NCI-H128 (cell line): ENCODE data around the gene MAST2.

ENCODE experiments used
- DNase-seq: peaks from one replicate; lab custom pipeline; 2025; ENCODE audit not compliant: unreplicated experiment; lab: John Stamatoyannopoulos, UW

Gene MAST2

GRCh38 chr1:46013581-46013980 lies 210.2 kb downstream of the MAST2 start:
- DNase-seq, result no peak

DNA sequence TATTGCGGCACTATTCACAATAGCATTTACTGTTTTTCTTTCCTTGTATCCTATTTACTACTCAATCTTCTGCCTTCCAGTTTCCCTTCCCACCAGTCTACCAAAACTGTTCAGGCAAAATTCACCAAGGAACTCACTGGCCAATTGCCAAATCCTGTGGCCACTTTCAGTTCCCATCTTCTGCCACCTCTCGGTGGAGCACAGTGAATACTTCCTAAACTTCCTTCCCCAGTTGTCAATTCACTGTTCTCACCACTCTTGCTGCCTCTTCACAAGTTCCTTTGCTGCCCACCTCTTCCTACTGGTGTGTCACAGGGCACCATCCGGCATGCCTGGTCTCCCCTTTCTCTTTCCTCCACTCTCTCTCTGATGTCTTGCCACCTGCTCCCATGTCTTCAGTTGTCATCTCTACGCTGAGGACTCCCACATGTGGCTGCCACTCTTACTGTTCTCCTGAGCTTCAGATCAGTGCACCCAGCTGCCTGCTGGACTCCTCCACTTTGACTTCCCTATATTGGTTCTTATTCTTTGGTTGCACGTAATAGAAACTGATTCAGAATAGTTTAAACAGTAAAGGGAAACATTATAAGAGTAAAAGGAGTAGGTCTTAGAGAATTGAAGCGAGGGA lies 214.6 kb downstream of the MAST2 start:
- no peak for DNase-seq

DNA sequence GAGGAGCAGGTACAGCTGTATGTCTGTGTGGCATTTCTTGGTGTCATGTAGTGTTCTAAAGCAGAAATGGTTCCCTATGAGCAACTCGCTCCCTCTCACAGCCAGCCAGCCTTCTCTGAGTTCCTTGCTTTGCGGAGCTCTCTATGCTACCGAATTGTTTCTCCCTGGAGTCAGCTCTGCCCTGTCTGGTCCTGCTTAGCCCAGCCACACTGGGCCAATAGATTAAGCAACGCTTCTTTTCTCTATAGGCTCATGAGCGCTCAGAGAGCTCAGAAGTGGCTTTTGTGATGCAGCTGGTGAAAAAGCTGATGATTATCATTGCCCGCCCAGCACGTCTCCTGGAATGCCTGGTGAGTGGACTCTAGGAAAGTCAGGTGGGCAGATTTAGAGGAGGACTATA lies 215.9 kb downstream of the MAST2 start:
- no peak for DNase-seq

DNA sequence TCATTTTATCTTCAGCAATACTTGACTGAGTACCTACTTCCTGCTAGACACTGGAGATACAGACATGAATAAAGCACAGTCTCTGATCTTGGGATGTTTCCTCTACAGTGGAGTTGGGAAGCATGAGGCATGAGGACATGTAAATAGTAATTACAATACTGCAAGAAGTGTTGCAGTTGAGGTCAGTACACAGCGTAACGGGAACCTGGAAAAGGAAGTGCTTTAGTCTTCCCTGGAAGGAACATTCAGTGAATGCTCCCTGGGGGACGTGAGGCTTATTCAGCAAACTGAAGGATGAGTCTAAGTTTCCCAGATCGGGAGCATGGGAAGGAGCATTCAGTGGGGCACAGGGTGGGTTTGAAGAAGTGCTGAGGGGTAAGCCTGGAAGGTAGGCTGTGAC lies 216.6 kb downstream of the MAST2 start:
- DNase-seq, result no peak

GRCh38 chr1:46021046-46021996 lies 217.9 kb downstream of the MAST2 start:
- no peak for DNase-seq

DNA sequence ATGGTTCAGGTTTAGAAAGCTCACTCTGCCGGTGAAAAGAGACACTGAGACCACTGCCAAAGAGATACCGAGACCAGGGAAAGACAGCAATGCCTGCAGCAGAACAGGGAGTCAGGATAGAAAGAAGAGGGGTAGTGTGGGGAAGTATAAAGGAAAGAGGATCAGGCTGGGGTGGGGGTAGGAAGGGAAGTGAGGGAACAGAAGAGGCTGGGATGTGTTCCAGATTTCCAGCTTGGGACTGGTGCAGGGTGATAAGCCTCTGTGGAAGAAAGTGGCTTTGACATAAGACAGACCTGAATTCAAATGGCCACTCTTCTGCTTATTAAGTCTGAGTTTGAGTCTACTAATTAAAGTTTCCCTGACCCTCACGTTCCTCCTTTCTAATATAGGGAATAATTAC lies 223.1 kb downstream of the MAST2 start:
- DNase-seq, result no peak

GRCh38 chr1:46027788-46028573 lies 224.6 kb downstream of the MAST2 start:
- no peak for DNase-seq

DNA sequence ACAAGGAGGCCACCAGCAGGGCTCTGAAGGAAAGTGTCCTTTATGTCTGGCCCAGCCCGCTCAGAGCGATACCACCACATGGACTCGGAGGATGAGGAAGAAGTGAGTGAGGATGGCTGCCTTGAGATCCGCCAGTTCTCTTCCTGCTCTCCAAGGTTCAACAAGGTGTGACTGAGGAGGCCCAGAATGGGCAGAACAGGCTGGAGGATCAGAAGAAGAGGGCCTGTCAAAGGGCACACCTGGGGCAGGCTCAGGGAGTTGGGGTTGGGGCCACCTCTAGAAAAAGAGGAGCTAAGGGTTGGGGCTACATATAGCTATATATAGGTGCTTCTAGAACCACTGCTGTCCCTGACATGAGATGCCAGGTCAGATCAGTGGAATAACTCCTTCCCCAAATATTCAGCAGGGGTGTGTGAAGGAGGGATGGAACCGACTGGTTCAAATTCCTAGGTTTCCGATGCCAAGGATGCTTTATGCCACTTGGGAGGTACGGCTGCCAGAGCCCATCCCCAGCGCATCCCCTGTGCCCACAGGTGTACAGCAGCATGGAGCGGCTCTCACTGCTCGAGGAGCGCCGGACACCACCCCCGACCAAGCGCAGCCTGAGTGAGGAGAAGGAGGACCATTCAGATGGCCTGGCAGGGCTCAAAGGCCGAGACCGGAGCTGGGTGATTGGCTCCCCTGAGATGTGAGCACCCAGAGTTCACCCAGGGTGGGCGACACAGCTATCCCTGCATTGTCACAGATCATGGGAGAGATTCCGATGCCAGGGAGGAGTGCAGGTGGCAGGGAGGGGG lies 226.9 kb downstream of the MAST2 start:
- no peak for DNase-seq

DNA sequence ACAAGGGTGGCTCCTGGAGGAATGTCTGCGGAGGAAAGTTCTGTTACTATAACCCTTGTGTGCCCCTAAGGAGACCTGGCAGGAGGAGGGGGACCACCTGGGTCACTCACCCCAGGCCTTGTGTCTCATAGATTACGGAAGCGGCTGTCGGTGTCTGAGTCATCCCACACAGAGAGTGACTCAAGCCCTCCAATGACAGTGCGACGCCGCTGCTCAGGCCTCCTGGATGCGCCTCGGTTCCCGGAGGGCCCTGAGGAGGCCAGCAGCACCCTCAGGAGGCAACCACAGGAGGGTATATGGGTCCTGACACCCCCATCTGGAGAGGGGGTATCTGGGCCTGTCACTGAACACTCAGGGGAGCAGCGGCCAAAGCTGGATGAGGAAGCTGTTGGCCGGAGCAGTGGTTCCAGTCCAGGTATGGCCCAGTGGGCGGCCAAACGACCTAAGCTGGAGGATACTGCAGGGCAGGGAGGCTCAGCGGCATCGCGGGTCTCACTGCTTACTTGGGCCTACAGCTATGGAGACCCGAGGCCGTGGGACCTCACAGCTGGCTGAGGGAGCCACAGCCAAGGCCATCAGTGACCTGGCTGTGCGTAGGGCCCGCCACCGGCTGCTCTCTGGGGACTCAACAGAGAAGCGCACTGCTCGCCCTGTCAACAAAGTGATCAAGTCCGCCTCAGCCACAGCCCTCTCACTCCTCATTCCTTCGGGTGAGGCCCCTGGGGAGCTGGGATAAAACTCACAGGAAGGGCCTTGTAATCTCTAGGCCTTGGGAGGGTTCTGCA lies 227.7 kb downstream of the MAST2 start:
- DNase-seq, result no peak

DNA sequence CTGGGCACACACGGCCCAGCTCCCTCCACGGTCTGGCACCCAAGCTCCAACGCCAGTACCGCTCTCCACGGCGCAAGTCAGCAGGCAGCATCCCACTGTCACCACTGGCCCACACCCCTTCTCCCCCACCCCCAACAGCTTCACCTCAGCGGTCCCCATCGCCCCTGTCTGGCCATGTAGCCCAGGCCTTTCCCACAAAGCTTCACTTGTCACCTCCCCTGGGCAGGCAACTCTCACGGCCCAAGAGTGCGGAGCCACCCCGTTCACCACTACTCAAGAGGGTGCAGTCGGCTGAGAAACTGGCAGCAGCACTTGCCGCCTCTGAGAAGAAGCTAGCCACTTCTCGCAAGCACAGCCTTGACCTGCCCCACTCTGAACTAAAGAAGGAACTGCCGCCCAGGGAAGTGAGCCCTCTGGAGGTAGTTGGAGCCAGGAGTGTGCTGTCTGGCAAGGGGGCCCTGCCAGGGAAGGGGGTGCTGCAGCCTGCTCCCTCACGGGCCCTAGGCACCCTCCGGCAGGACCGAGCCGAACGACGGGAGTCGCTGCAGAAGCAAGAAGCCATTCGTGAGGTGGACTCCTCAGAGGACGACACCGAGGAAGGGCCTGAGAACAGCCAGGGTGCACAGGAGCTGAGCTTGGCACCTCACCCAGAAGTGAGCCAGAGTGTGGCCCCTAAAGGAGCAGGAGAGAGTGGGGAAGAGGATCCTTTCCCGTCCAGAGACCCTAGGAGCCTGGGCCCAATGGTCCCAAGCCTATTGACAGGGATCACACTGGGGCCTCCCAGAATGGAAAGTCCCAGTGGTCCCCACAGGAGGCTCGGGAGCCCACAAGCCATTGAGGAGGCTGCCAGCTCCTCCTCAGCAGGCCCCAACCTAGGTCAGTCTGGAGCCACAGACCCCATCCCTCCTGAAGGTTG lies 231.4 kb downstream of the MAST2 start:
- DNase-seq, result no peak

DNA sequence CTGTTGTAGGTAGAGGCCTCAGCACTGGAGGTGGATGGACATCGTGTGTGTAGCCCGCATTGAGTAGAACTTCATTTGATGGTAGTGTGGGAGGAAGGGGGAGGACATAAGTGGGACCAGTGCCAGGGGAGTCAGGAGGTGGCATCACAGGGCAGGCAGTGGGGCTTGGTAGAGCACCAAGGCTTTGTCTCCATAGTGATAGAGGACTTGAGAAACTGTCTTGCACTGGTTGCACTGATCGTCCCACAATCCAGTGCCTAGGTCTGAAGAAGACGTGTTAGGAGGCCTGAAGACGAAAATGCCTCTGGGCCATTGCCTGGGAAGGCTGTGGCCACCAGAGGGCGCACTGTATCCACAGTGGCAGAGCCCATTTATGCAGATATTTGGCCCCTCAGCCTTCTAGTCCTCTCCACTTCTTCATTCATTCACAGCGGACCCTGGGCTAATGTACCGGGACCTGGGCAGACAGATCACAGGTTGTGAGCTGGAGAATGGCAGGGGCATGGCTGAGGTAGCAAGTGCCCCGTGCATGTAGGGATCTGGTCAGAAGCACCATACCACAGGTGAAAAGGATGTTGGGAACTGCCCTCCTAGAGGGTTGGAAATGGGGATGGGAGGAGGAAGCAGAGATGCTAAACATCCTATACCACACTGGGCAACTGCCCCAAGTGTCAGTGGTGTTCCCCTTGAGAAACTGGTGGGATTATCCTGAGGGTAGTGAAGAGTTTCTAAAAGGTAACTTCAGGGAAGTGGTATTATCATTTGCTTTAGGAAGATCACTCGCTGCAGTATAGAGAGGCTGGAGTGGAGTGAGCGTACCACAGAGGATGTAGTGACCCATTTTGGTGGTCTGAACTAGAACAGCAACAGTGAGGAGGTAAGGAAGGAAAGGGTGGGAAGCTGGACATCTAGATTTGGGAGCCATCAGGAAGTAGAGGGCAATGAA lies 233.8 kb downstream of the MAST2 start:
- peak; percentile 81 for DNase-seq

GRCh38 chr1:46039571-46040052 lies 236.2 kb downstream of the MAST2 start:
- DNase-seq, result no peak

DNA sequence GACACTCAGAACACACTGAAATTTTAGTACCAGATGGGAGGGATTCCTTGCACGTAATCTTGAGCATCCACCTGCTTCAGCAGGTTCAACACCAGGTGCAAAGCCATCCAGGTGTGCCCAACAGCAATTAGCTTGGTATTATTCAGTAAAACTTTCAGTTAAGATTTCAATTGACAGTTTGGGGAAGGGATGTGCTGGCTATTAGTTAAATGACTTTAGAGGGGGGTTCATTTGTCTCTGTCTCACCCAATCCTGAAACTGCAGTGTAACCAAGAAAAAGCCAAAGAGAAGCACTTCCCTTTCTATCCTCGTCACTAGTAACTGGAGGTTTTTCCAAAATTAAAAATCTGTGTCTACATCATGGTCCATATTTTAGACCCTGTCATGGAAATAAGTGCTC lies 238.1 kb downstream of the MAST2 start:
- no peak for DNase-seq

DNA sequence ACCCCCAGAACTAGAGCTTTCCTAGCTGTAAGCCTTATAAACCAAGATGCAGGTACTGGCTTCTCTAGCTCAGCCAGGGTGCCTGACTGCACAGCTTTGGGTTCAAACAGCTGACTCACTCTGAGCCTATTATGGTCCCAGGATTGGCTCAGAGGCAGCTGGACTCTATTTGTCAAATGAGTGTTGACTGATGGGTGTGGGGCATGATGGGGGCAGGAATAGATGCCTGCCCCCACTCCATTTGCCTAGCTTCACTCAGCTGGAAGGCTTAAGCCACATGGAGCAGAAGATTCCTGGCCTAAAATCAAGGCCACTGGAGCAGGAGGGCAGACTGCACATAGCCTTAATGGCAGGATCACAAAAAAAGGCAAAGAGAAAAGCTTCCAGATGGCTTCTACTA lies 238.6 kb downstream of the MAST2 start:
- no peak for DNase-seq

- DNase-seq, result no peak
Observed at GRCh38 chr1:46043458-46044017, 240.1 kb downstream of the MAST2 start.

- DNase-seq, result no peak
Observed at GRCh38 chr1:46044116-46044515, 240.7 kb downstream of the MAST2 start.

- DNase-seq, result no peak
Observed at GRCh38 chr1:46053734-46054133, 250.3 kb downstream of the MAST2 start.
